HepG2 (cell line): Measurements from ENCODE around the gene RBBP8NL. TPM values are rescaled to one million over a fixed set of nuclear protein-coding genes. Genes with fewer than 3 reads are reported as not detected.

Experiments used
- ATAC-seq: fragments of 200-7000 bp; cut with Tn5 transposase; 3 replicates; pipeline ENCODE4 v1.9.1; 2020; ENCODE audit warnings: mild to moderate bottlenecking, moderate library complexity
- BruUV-seq: library from RNA; stranded (reverse); fragments of 400-500 nt; replicated peaks from 2 replicates; lab custom pipeline; 2021; lab: Mats Ljungman, UMichigan
- CTCF ChIA-PET: fragments of 300-600 bp; formaldehyde crosslinking; extraction: SDS; loops from one replicate; lab custom pipeline; 2021; ENCODE audit warnings: low total read pairs, inconsistent platforms, low intra/inter-chr PET ratio; lab: Yijun Ruan, JAX
- POLR2A ChIA-PET: fragments of 350-600 bp; sonication (Branson Sonifier 250); formaldehyde crosslinking; loops from one replicate; lab custom pipeline; 2020; ENCODE audit warnings: antibody characterized with exemption, inconsistent platforms; lab: Yijun Ruan, JAX
- DNase-seq: peaks from one replicate; pipeline ENCODE4 v3.0.0-alpha.2; 2015; ENCODE audit warnings: low spot score
- FAIRE-seq: peaks from 3 replicates; lab custom pipeline; 2011; peaks lifted over from hg19 to GRCh38; lab: Jason Lieb, UNC
- H2AFZ ChIP-seq: one replicate; pipeline ENCODE4 v1.6.1; 2011; ENCODE audit warnings: low read length, inconsistent platforms
- H3K27ac ChIP-seq: fragments of 300-600 bp; 3 replicates; pipeline ENCODE4 v1.8.0; 2011; ENCODE audit warnings: mixed run types, mild to moderate bottlenecking, mixed read lengths, low read length, inconsistent platforms; ENCODE audit not compliant: insufficient read depth; ENCODE audit errors: extremely low read length
- H3K27me3 ChIP-seq, 2 experiments: fragments of 200-600 bp in 1 of 2; 2 replicates in 1 of 2; 3 replicates in 1 of 2; pipeline versions ENCODE4 v1.6.0 to v1.8.0; 2011; ENCODE audit warnings: low read length in 2 of 2, mild to moderate bottlenecking in 2 of 2, moderate library complexity in 2 of 2, inconsistent platforms in 1 of 2; ENCODE audit not compliant: insufficient read depth in 2 of 2, control insufficient read depth in 1 of 2
- H3K36me3 ChIP-seq, 2 experiments: fragments of 200-600 bp in 1 of 2; replicated peaks in 1 of 2; 2 replicates in 1 of 2; 3 replicates in 1 of 2; pipeline versions ENCODE4 v1.5.1 to v1.8.0; 2011; ENCODE audit warnings: low read length in 2 of 2, inconsistent platforms in 1 of 2; ENCODE audit not compliant: insufficient read depth in 2 of 2, control insufficient read depth in 1 of 2
- H3K4me1 ChIP-seq: 2 replicates; pipeline ENCODE4 v1.5.1; 2012; ENCODE audit warnings: low read length, inconsistent platforms; ENCODE audit not compliant: insufficient read depth
- H3K4me2 ChIP-seq: 2 replicates; pipeline ENCODE4 v1.6.0; 2011; ENCODE audit warnings: low read depth, low read length, inconsistent platforms
- H3K4me3 ChIP-seq, 3 experiments: fragments of 200-600 bp in 1 of 3; sonication (generic), shearing (Covaris generic) in 1 of 3; replicated peaks in 1 of 3; 2 replicates each; pipeline ENCODE4 v1.5.1; 2011 to 2016; ENCODE audit warnings: low read length in 3 of 3, inconsistent platforms in 2 of 3, low read depth in 2 of 3, mild to moderate bottlenecking in 2 of 3, control low read depth in 1 of 3, mixed read lengths in 1 of 3; ENCODE audit not compliant: insufficient read depth in 1 of 3
- H3K79me2 ChIP-seq: one replicate; pipeline ENCODE4 v1.6.1; 2011; ENCODE audit warnings: low read length, inconsistent platforms; ENCODE audit not compliant: insufficient read depth
- H3K9ac ChIP-seq: 2 replicates; pipeline ENCODE4 v1.6.0; 2011; ENCODE audit warnings: mild to moderate bottlenecking, low read depth, low read length, inconsistent platforms; ENCODE audit not compliant: insufficient read depth
- H3K9me3 ChIP-seq: 2 replicates; pipeline ENCODE4 v1.5.1; 2012; ENCODE audit warnings: mild to moderate bottlenecking, low read length
- H4K20me1 ChIP-seq: 2 replicates; pipeline ENCODE4 v1.6.0; 2011; ENCODE audit warnings: inconsistent platforms, mild to moderate bottlenecking, low read length, moderate library complexity; ENCODE audit not compliant: insufficient read depth
- BHLHE40 ChIP-seq: IDR thresholded peaks from 2 replicates; pipeline ENCODE4 v1.6.1; 2011; ENCODE audit warnings: low read length, improper control_type of control experiment
- CREB1 ChIP-seq, 2 experiments: fragments of 450-650 bp in 1 of 2; IDR thresholded peaks; 2 replicates each; pipeline ENCODE4 v1.6.1; 2016 to 2017; ENCODE audit warnings: control low read depth in 1 of 2, mild to moderate bottlenecking in 1 of 2, missing compliant biosample characterization in 1 of 2, missing genetic modification characterization in 1 of 2
- EHMT2 ChIP-seq: fragments of 200-600 bp; sonication (generic); IDR thresholded peaks from 2 replicates; pipeline ENCODE4 v1.7.0; 2017; ENCODE audit warnings: antibody characterized with exemption, low read depth, low read length, borderline replicate concordance
- FOXC1 ChIP-seq: sonication (generic); formaldehyde crosslinking; IDR thresholded peaks from 2 replicates; pipeline ENCODE4 v1.8.0; 2022; ENCODE audit warnings: mild to moderate bottlenecking, missing genetic modification reagents, borderline replicate concordance
- ISX ChIP-seq: sonication (generic); formaldehyde crosslinking; conservative IDR thresholded peaks from 2 replicates; pipeline ENCODE4 v1.5.0; 2020; ENCODE audit warnings: missing genetic modification reagents
- ZNF749 ChIP-seq: sonication (generic); formaldehyde crosslinking; IDR thresholded peaks from 2 replicates; pipeline ENCODE4 v1.8.0; 2022; ENCODE audit warnings: mild to moderate bottlenecking, missing genetic modification reagents, moderate library complexity, borderline replicate concordance
- WGBS: methylation state at CpG from one replicate; pipeline ENCODE4 v1.1.6; 2017; ENCODE audit warnings: low lambda C conversion rate; 5-methylcytosine and 5-hydroxymethylcytosine counted together
- in situ Hi-C: cut with HindIII; loops from 2 replicates; pipeline ENCODE4 v1.10.0; 2017; ENCODE audit warnings: low pct_unique_long_range_greater_than_20kb; ENCODE audit not compliant: extremely low pct_ligation_motif_present
- intact Hi-C: fragments of 100-400 bp; cut with micrococcal nuclease; formaldehyde crosslinking; loops from one replicate; pipeline ENCODE4 v1.10.0; 2022; ENCODE audit not compliant: unreplicated experiment
- polyA plus RNA-seq, 8 experiments: library from polyadenylated mRNA; depleted of rRNA in 3 of 8; stranded (reverse) in 7 of 8; unstranded in 1 of 8; fragments of >200 nt; fragmentation: Illumina TruSeq in 4 of 8; extraction: Trizol in 4 of 8; gene quantifications; 2 replicates each; pipeline versions ENCODE4 v1.2.1 to v1.2.3, GENCODE V29; 2011 to 2016; ENCODE audit warnings: low read depth in 4 of 8, missing spikeins in 1 of 8, mixed read lengths in 1 of 8; ENCODE audit not compliant: insufficient read depth in 1 of 8
- total RNA-seq, 5 experiments: library from RNA; depleted of rRNA; stranded (reverse); fragments of >200 nt; fragmentation: Illumina TruSeq; extraction: Trizol; gene quantifications; 2 replicates each; pipeline ENCODE4 v1.2.3, GENCODE V29; 2016; ENCODE audit warnings: low read depth in 1 of 5
- TF ChIP-seq, protein P1 (sequence below): sonication (generic); formaldehyde crosslinking; conservative IDR thresholded peaks from 2 replicates; pipeline ENCODE4 v1.8.0; 2022; ENCODE audit warnings: low read depth, missing genetic modification reagents
- TF ChIP-seq, protein P2 (sequence below), 2 experiments: sonication (generic) in 1 of 2; formaldehyde crosslinking in 1 of 2; IDR thresholded peaks; 2 replicates each; pipeline versions ENCODE4 v1.5.1 to v1.6.1; 2011 to 2020; ENCODE audit warnings: borderline replicate concordance in 1 of 2, low read depth in 1 of 2, low read length in 1 of 2, mild to moderate bottlenecking in 1 of 2, missing genetic modification reagents in 1 of 2, moderate library complexity in 1 of 2

The RBBP8NL gene
- total and polyA plus RNA-seq, 2 of the 13 experiments (the other 11 are each of a cell fraction or from before 2014, with no cell fraction given): 0.69 to 0.86 TPM

DNA sequence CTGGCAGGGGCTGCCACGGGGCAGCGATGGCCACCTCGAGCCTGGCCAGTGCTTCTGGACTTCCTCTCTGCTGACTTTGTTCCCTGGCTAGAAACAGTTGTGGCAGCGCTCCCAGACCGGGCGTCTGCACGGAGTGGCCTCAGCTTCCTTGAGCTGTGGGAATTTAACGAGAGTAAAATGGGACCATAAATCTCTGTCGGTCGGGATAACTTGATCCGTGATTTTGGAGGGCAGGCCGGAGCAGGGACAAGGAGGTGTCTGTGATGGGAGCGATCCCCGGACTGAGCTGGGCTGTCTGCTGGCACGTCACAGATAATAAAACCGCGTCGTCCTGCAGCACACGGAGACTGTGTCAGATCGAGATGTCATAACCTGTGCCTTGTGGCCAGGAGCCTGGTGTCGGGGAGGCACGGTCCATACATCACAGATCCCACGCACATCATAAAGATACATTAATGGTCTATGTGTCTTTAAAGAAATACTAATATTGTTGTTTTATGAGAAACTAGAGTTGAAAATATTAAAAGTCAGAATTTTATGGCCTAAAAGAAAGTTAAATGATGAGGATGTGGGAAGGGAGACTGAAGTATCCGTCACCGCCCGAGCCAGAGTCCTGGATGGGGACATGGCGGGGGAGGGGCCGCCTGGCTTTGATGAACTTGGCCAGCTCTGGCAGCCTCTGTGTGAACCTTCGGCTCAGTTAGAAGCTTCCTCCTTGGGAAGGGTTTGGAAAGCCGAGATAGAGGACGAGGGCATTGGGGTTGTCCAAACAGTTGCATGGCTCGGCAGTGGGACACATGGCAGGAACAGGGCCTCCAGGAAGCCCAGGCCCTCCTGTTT, 6.5 kb upstream of the RBBP8NL start:
- Histone ChIP-seq H2AFZ (no peak overlapping the region), H3K79me2 (no peaks in the 10 kb centered on the region), H3K4me2 (no peak overlapping the region), H3K4me3 (no peak overlapping the region), H3K9ac (no peak overlapping the region), H3K27me3 (peaks cover 29 to 97% of the 10 kb centered on the region in 2 experiments), H3K4me1 (peaks cover 40% of the 10 kb centered on the region), H3K9me3 (no peaks in the 10 kb centered on the region), H3K27ac (no peak overlapping the region), H4K20me1 (peaks cover 16% of the 10 kb centered on the region; the same call in 1 of the 2 replicates), H3K36me3 (no peaks in the 10 kb centered on the region)
- no peak for FAIRE-seq
- TF ChIP-seq CREB1 (IDR thresholded peaks at IDR 0.05) (0 out of 2 replicates have a peak, but pooled peaks have one; percentile 11), CREB1 (CRISPR knock-in tag; IDR thresholded peaks at IDR 0.05) (no peak), EHMT2 (no peak)
- ATAC-seq: no peak
- WGBS: 52% methylated on average over 32 of the region's 32 CpGs
- in situ Hi-C loops (no loop called here), intact Hi-C loops (no loop called here)
- ChIA-PET CTCF (no interaction called here), POLR2A (no interaction called here)
- DNase-seq: no peak
- no TSS peak for BruUV-seq

DNA sequence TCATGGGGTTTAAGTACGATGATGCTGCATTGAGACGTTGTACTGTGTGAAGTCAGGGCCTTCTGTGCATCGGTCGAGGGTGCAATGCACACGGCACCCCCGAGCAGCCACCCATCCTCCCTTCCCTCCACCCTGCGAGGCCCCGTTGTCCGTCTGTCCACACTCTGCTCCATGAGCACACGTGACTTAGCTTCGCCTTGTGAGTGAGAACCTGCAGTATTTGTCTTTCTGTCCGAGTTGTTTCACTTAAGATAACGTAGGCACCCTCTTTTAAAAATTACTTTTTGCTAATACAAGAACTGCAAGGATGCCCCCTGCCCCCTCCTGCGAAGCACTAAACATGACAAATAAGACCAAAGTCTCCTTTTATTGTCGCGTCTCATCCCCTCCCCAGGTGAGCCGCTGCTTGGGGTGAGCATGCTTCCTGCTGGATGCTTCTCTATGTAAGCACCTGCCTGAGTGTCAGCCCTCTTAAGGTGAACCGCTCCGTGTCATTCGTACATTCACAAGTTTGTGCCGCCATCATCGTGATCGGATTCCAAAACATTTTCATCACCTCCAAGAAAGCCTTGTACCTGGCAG, 3.6 kb upstream of the RBBP8NL start:
- no peak for DNase-seq
- H3K9ac ChIP-seq: no peak overlapping the region
- H3K9me3 ChIP-seq: no peaks in the 10 kb centered on the region
- H3K4me3 ChIP-seq: no peak overlapping the region
- FAIRE-seq: peak; percentile 67
- peak overlapping the region; percentile 18 for H3K4me2 ChIP-seq
- no peak overlapping the region for H2AFZ ChIP-seq
- 5% methylated on average over 23 of the region's 23 CpGs for whole genome bisulfite sequencing
- ChIA-PET POLR2A (interaction anchor here (0.7 to 1.6 kb wide), 2 partner anchors 18 to 21 kb away, joined by 3 read pairs; no protein-coding TSS in a partner anchor), CTCF (no interaction called here)
- in situ Hi-C loops: no loop called here
- no peak for ATAC-seq
- no peak overlapping the region for H3K27ac ChIP-seq
- H3K79me2 ChIP-seq: no peaks in the 10 kb centered on the region
- no TSS peak for BruUV-seq
- peaks cover 22 to 95% of the 10 kb centered on the region in 2 experiments for H3K27me3 ChIP-seq
- intact Hi-C loops: no loop called here
- H4K20me1 ChIP-seq: peaks cover 9% of the 10 kb centered on the region; the same call in 1 of the 2 replicates
- H3K4me1 ChIP-seq: peaks cover 42% of the 10 kb centered on the region
- TF ChIP-seq ZNF749 (0 out of 2 replicates have a peak, but pooled peaks have one; percentile 10), FOXC1 (CRISPR knock-in tag) (no peak), ISX (CRISPR knock-in tag) (no peak), BHLHE40 (0 out of 2 replicates have a peak, but pooled peaks have one; percentile 11)
- TF ChIP-seq, protein P1, sequence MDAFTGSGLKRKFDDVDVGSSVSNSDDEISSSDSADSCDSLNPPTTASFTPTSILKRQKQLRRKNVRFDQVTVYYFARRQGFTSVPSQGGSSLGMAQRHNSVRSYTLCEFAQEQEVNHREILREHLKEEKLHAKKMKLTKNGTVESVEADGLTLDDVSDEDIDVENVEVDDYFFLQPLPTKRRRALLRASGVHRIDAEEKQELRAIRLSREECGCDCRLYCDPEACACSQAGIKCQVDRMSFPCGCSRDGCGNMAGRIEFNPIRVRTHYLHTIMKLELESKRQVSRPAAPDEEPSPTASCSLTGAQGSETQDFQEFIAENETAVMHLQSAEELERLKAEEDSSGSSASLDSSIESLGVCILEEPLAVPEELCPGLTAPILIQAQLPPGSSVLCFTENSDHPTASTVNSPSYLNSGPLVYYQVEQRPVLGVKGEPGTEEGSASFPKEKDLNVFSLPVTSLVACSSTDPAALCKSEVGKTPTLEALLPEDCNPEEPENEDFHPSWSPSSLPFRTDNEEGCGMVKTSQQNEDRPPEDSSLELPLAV: no peak
- TF ChIP-seq, protein P2, sequence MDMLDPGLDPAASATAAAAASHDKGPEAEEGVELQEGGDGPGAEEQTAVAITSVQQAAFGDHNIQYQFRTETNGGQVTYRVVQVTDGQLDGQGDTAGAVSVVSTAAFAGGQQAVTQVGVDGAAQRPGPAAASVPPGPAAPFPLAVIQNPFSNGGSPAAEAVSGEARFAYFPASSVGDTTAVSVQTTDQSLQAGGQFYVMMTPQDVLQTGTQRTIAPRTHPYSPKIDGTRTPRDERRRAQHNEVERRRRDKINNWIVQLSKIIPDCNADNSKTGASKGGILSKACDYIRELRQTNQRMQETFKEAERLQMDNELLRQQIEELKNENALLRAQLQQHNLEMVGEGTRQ (IDR thresholded peaks at IDR 0.05; ENCODE audit: low read depth, low read length): peak; percentile 18; the same call in 1 of the 2 replicates
- TF ChIP-seq, protein P2 (CRISPR knock-in tag; IDR thresholded peaks at IDR 0.05; ENCODE audit: borderline replicate concordance): no peak; the same call in 1 of the 2 replicates
- H3K36me3 ChIP-seq: no peaks in the 10 kb centered on the region
